ENCODE results near the gene CEP68. TPM values are rescaled to one million over a fixed set of nuclear protein-coding genes. Genes with fewer than 3 reads are reported as not detected.
"Not testable (repeated sequence)": the region's sequence is repeated elsewhere in the genome, so short reads cannot be mapped to it uniquely, and the experiment has no call there.

CEP68 gene
- total RNA-seq, 1 donor from 2014 or later, result 20.3 TPM

- no peak for DNase-seq
Observed at GRCh38 chr2:65030476-65031332, 25.5 kb upstream of the CEP68 start.

- no peak for DNase-seq
Observed at GRCh38 chr2:65031341-65032018, 24.7 kb upstream of the CEP68 start.

- DNase-seq, result no peak
Observed at GRCh38 chr2:65032019-65032975, 23.9 kb upstream of the CEP68 start.

DNA sequence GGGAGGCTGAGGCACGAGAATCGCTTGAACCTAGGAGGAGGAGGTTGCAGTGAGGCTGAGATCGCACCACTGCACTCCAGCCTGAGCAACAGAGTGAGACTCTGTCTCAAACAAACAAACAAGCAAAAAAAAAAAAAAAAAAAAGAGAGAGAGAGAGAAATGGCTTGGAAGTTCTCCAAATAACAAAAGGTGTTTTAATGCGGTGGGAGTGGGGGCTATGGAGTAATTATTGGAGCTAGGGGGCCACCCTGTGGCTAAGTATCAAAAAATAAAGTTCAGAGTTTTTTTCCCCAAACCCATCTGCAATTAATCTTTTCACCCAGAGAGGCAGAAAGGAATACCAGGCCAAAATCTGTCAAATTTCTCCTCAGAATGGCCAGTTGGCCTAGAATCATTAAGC is 23.0 kb upstream of the CEP68 start:
- DNase-seq, result no peak

GRCh38 chr2:65033667-65034066 is 22.5 kb upstream of the CEP68 start:
- not testable (repeated sequence) for DNase-seq

GRCh38 chr2:65035351-65035943 is 20.8 kb upstream of the CEP68 start:
- DNase-seq, result no peak

- DNase-seq, result no peak
Observed at GRCh38 chr2:65037178-65037577, 19.0 kb upstream of the CEP68 start.

DNA sequence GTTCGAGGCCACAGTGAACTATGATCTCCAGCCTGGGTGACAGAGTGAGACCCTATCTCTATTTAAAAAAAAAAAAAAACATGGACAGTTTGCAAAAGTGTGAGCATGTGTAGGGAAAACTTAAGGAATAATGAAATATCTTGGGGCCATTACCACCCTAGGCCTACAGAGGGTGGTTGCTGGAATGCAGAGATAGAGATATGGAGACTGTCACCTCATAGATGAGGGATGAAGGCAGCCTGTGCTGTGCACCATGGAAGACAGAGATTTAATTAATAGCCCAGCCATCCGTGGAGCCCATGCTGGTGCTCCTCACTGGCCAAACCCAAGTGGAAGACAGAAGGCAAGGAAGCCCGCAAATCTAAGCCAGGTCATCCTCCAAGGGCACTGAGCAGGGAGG is 16.6 kb upstream of the CEP68 start:
- DNase-seq, result no peak

GRCh38 chr2:65040400-65041261 is 15.6 kb upstream of the CEP68 start:
- peak; percentile 53 for DNase-seq

DNA sequence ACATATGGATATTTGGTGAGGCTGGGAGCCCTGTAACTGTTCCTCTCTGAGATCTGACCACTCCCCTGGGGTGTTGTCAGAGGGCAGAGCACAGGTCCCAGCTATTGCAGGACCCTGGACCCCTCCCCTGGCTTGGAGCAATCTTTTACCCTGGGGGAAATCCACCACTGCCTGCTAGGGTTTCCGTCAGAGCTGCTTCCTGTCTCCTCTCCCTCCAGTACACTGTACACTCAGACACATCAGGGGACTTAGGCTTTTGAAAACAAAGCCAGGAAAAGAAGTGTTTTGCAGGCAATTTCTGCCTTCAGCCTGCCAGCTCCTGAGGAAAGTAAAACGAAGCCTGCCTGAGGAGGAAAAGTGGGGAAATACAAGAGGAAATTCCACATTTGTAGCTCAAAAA is 13.2 kb upstream of the CEP68 start:
- DNase-seq, result no peak

GRCh38 chr2:65044097-65044735 is 12.0 kb upstream of the CEP68 start:
- DNase-seq, result no peak

- no peak for DNase-seq
Observed at GRCh38 chr2:65045651-65046050, 10.6 kb upstream of the CEP68 start.

GRCh38 chr2:65046633-65047407 is 9.4 kb upstream of the CEP68 start:
- DNase-seq, result no peak

- no peak for DNase-seq
Observed at GRCh38 chr2:65049010-65049639, 7.1 kb upstream of the CEP68 start.

DNA sequence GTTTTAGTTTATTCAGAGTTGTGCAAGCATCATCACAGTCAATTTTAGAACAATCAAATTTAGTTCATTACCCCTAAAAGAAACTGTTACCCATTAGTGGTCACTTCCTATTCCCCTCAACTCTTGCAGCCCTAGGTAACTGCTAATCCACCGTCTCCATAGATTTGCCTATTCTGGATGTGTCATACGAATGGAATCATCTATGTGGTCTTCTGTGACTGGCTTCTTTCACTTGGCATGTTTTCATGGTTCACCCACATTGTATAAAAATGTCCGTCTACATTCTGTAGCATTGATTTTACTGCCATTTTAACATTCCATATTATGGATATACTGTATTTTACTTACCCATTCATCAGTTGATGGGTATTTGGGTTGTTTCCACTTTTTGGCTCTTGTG is 5.3 kb upstream of the CEP68 start:
- no peak for DNase-seq

DNA sequence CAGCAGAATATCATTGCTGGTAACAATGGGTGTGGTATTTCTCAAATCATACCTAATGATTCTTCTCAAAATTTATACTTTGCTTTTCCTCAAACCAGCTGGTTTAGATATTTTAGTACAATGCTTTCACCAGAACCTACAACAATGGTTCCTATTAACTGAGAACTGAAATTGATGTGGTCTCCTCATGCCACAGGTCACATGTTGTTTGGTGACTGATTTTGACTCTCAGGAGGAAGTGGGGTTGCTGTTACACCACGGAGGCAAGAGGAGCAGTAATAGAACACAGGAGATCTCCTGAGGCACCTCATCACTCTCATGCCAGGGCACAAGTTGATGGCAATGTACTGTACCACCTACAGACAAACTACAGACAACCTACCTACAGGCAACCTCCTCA is 3.0 kb upstream of the CEP68 start:
- no peak for DNase-seq

GRCh38 chr2:65054749-65055421 is 1.3 kb upstream of the CEP68 start:
- no peak for DNase-seq

- DNase-seq, result no peak
Observed at GRCh38 chr2:65055422-65056214, 598 bp upstream of the CEP68 start.

Measured in skin of body (tissue), 2 donors.